Ovary (tissue), 3 donors: ENCODE measurements around the gene TOM1L2.

Experiments used
- CTCF ChIP-seq, 3 donors: fragments of 450-650 bp in 2 of 3; fragments of 200-600 bp in 1 of 3; IDR thresholded peaks; one replicate each; pipeline versions ENCODE4 v1.5.1 to v1.8.0; 2016 to 2022; ENCODE audit warnings: antibody characterized with exemption in 3 of 3, mild to moderate bottlenecking in 1 of 3
- EP300 ChIP-seq: sonication (generic); formaldehyde crosslinking; IDR thresholded peaks from one replicate; pipeline ENCODE4 v1.6.1; 2017; ENCODE audit warnings: antibody characterized with exemption
- POLR2A ChIP-seq: fragments of 450-650 bp; IDR thresholded peaks from one replicate; pipeline ENCODE4 v1.6.1; 2017; ENCODE audit warnings: antibody characterized with exemption, mild to moderate bottlenecking, moderate library complexity
- donor health status: DM: no; HTN: no; CAD: no.

- TF ChIP-seq POLR2A (no peak), CTCF (IDR thresholded peaks at IDR 0.05) (no peak), EP300 (no peak)
Measured at GRCh38 chr17:17853811-17854447, 118.3 kb downstream of the TOM1L2 start.
